ENCODE measurements around the gene ZNF722.
"Not testable (repeated sequence)": the region's sequence is repeated elsewhere in the genome, so short reads cannot be mapped to it uniquely, and the experiment has no call there.

Gene ZNF722

DNA sequence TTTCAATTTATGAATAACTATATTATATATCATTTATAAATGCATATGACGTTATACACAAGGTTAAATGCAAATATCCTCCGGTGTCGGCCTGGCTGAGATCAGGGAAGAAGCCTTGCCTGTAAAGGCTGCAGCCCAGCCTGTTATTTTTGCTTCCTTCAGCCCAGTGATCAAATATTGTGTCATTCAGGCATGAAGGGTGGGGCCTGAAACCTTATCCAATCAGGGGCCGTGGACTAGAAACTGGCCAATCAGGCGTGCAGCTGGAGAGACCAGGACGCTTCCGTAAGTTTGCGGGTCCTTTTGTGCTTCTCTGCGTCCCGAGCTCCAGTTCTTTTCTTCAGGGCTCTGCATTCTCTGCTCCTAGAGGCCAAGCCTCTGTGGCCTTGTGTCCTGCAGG lies at the start of gene ZNF722:
Gene ZNF722, plus strand, starts transcription at position 301 of the 400 bp plus-strand sequence. CDS start 113 bp downstream, outside the sequence.
- H3F3A ChIP-seq (ENCODE audit: insufficient read depth) = no peaks in the 10 kb centered on the region
- H3K4me2 ChIP-seq (ENCODE audit: low read depth, low read length, poor library complexity, severe bottlenecking) = no peak within 1 kb of the TSS
- H3K9ac ChIP-seq (ENCODE audit: low read length) = no peak within 1 kb of the TSS
- H4K20me1 ChIP-seq (ENCODE audit: low read depth, low read length) = no peaks in the 10 kb centered on the region
- H3K79me2 ChIP-seq (ENCODE audit: insufficient read depth, low read length) = no peaks in the 10 kb centered on the region
- H3K27ac ChIP-seq (ENCODE audit: low read depth, low read length) = no peak within 1 kb of the TSS
- no peaks in the 10 kb centered on the region for H3K36me3 ChIP-seq (ENCODE audit: low read length)
- no peaks in the 10 kb centered on the region; the same call in 1 of the 2 replicates for H3K9me3 ChIP-seq (ENCODE audit: insufficient read depth, low read length)
- H3K27me3 ChIP-seq (ENCODE audit: low read length) = no peaks in the 10 kb centered on the region
- no peak within 1 kb of the TSS for H2AFZ ChIP-seq (ENCODE audit: low read depth, low read length, severe bottlenecking)
- H3K9me2 ChIP-seq (replicated peaks; ENCODE audit: insufficient read depth, low read length) = no peaks in the 10 kb centered on the region
- no peak within 1 kb of the TSS for H3K4me3 ChIP-seq (ENCODE audit: insufficient read depth, low read length, poor library complexity, severe bottlenecking)
- TF ChIP-seq, protein P1, sequence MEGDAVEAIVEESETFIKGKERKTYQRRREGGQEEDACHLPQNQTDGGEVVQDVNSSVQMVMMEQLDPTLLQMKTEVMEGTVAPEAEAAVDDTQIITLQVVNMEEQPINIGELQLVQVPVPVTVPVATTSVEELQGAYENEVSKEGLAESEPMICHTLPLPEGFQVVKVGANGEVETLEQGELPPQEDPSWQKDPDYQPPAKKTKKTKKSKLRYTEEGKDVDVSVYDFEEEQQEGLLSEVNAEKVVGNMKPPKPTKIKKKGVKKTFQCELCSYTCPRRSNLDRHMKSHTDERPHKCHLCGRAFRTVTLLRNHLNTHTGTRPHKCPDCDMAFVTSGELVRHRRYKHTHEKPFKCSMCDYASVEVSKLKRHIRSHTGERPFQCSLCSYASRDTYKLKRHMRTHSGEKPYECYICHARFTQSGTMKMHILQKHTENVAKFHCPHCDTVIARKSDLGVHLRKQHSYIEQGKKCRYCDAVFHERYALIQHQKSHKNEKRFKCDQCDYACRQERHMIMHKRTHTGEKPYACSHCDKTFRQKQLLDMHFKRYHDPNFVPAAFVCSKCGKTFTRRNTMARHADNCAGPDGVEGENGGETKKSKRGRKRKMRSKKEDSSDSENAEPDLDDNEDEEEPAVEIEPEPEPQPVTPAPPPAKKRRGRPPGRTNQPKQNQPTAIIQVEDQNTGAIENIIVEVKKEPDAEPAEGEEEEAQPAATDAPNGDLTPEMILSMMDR (IDR thresholded peaks at IDR 0.05; ENCODE audit: insufficient read depth, low read length, poor library complexity, severe bottlenecking) = no peak
- no peak for TF ChIP-seq EZH2phosphoT487 (conservative IDR thresholded peaks at IDR 0.05; ENCODE audit: low read length)

GRCh38 chr7:63953181-63953580 lies 45.5 kb upstream of the ZNF722 start:
- H3K27ac ChIP-seq (ENCODE audit: low read depth, low read length) = no peak overlapping the region
- H3F3A ChIP-seq (ENCODE audit: insufficient read depth) = no peaks in the 10 kb centered on the region
- TF ChIP-seq, protein P1 (IDR thresholded peaks at IDR 0.05; ENCODE audit: insufficient read depth, low read length, poor library complexity, severe bottlenecking) = no peak
- TF ChIP-seq EZH2phosphoT487 (conservative IDR thresholded peaks at IDR 0.05; ENCODE audit: low read length) = no peak
- peaks cover 3% of the 10 kb centered on the region; the same call in 1 of the 2 replicates for H3K9me3 ChIP-seq (ENCODE audit: insufficient read depth, low read length)
- no peaks in the 10 kb centered on the region for H3K79me2 ChIP-seq (ENCODE audit: insufficient read depth, low read length)
- no peak overlapping the region for H3K9ac ChIP-seq (ENCODE audit: low read length)
- no peak overlapping the region for H3K4me2 ChIP-seq (ENCODE audit: low read depth, low read length, poor library complexity, severe bottlenecking)
- H2AFZ ChIP-seq (ENCODE audit: low read depth, low read length, severe bottlenecking) = no peak overlapping the region
- no peak overlapping the region for H3K4me3 ChIP-seq (ENCODE audit: insufficient read depth, low read length, poor library complexity, severe bottlenecking)
- no peaks in the 10 kb centered on the region for H3K9me2 ChIP-seq (replicated peaks; ENCODE audit: insufficient read depth, low read length)
- H4K20me1 ChIP-seq (ENCODE audit: low read depth, low read length) = no peaks in the 10 kb centered on the region
- H3K36me3 ChIP-seq (ENCODE audit: low read length) = no peaks in the 10 kb centered on the region
- H3K27me3 ChIP-seq (ENCODE audit: low read length) = no peaks in the 10 kb centered on the region

DNA sequence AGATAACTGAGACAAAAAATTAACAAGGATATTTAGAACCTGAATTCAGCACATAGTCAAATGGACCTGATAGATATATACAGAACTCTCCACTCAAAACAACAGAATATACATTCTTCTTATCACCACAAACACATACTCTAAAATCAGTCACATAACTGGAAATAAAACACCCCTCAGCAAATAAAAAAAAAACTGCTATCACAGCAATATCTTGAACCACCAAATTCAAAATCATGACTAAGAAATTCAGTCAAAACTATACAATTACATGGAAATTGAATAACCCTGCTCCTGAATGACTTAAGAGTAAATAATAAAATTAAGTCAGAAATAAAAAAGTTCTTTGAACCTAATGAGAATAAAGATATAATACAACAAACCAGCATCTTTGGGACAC lies 30.0 kb upstream of the ZNF722 start:
- Histone ChIP-seq H3K79me2 (ENCODE audit: insufficient read depth, low read length) (no peaks in the 10 kb centered on the region), H3F3A (ENCODE audit: insufficient read depth) (no peaks in the 10 kb centered on the region), H4K20me1 (ENCODE audit: low read depth, low read length) (no peaks in the 10 kb centered on the region), H3K4me3 (ENCODE audit: insufficient read depth, low read length, poor library complexity, severe bottlenecking) (no peak overlapping the region), H2AFZ (ENCODE audit: low read depth, low read length, severe bottlenecking) (no peak overlapping the region), H3K9me2 (replicated peaks; ENCODE audit: insufficient read depth, low read length) (no peaks in the 10 kb centered on the region), H3K27me3 (ENCODE audit: low read length) (no peaks in the 10 kb centered on the region), H3K4me2 (ENCODE audit: low read depth, low read length, poor library complexity, severe bottlenecking) (no peak overlapping the region), H3K9me3 (ENCODE audit: insufficient read depth, low read length) (0 out of 2 replicates have a peak, but pooled peaks cover 7% of the 10 kb centered on the region), H3K36me3 (ENCODE audit: low read length) (no peaks in the 10 kb centered on the region), H3K9ac (ENCODE audit: low read length) (no peak overlapping the region), H3K27ac (ENCODE audit: low read depth, low read length) (no peak overlapping the region)
- TF ChIP-seq, protein P1 (IDR thresholded peaks at IDR 0.05; ENCODE audit: insufficient read depth, low read length, poor library complexity, severe bottlenecking) = no peak
- TF ChIP-seq EZH2phosphoT487 (conservative IDR thresholded peaks at IDR 0.05; ENCODE audit: low read length) = no peak

DNA sequence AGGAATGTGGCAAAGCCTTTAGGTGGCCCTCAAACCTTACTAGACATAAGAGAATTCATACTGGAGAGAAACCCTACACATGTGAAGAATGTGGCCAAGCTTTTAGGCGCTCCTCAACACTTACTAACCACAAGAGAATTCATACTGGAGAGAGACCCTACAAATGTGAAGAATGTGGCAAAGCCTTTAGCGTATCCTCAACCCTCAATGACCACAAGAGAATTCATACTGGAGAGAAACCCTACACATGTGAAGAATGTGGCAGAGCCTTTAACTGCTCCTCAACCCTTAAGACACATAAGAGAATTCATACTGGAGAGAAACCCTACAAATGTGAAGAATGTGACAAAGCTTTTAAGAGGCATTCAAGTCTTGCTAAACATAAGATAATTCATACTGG lies 16.8 kb downstream of the ZNF722 start:
- not testable (repeated sequence) for H3K79me2 ChIP-seq (ENCODE audit: insufficient read depth, low read length); H3K9me2 ChIP-seq (replicated peaks; ENCODE audit: insufficient read depth, low read length); H4K20me1 ChIP-seq (ENCODE audit: low read depth, low read length); H3K27me3 ChIP-seq (ENCODE audit: low read length); H3K4me3 ChIP-seq (ENCODE audit: insufficient read depth, low read length, poor library complexity, severe bottlenecking); H3K9ac ChIP-seq (ENCODE audit: low read length); H2AFZ ChIP-seq (ENCODE audit: low read depth, low read length, severe bottlenecking); H3K4me2 ChIP-seq (ENCODE audit: low read depth, low read length, poor library complexity, severe bottlenecking); H3F3A ChIP-seq (ENCODE audit: insufficient read depth); H3K36me3 ChIP-seq (ENCODE audit: low read length); H3K27ac ChIP-seq (ENCODE audit: low read depth, low read length)
- H3K9me3 ChIP-seq (ENCODE audit: insufficient read depth, low read length) = peaks cover 30% of the 10 kb centered on the region; the same call in 1 of the 2 replicates

Measured in SU-DHL-6 (cell line).